Skeletal muscle tissue (tissue), 4 donors: ENCODE measurements around the gene CEP128. TPM values are rescaled to one million over a fixed set of nuclear protein-coding genes. Genes with fewer than 3 reads are reported as not detected.
A peak's percentile ranks its signal among the peaks of the same experiment; 100 is the strongest.
"Not testable (repeated sequence)": the region's sequence is repeated elsewhere in the genome, so short reads cannot be mapped to it uniquely, and the experiment has no call there.

ENCODE experiments used
- H3K27ac ChIP-seq: one replicate; pipeline ENCODE4 v1.7.0; 2013; ENCODE audit warnings: mild to moderate bottlenecking, low read depth, low read length, inconsistent platforms
- H3K27me3 ChIP-seq, 3 donors: one replicate each; pipeline ENCODE4 v1.7.0; 2013; ENCODE audit warnings: low read length in 3 of 3; ENCODE audit not compliant: control insufficient read depth in 3 of 3, insufficient read depth in 3 of 3
- H3K36me3 ChIP-seq, 3 donors: one replicate each; pipeline ENCODE4 v1.7.0; 2013; ENCODE audit warnings: low read length in 3 of 3; ENCODE audit not compliant: control insufficient read depth in 3 of 3, insufficient read depth in 3 of 3
- H3K4me1 ChIP-seq, 3 donors: one replicate each; pipeline ENCODE4 v1.7.0; 2013; ENCODE audit warnings: low read length in 3 of 3, mild to moderate bottlenecking in 3 of 3; ENCODE audit not compliant: control insufficient read depth in 3 of 3, insufficient read depth in 3 of 3
- H3K4me3 ChIP-seq, 3 donors: one replicate each; pipeline ENCODE4 v1.7.0; 2013; ENCODE audit warnings: low read length in 3 of 3
- H3K9ac ChIP-seq, 3 donors: one replicate each; pipeline ENCODE4 v1.7.0; 2013; ENCODE audit warnings: low read length in 3 of 3, mild to moderate bottlenecking in 3 of 3, moderate library complexity in 2 of 3, low read depth in 1 of 3
- H3K9me3 ChIP-seq, 3 donors: one replicate each; pipeline ENCODE4 v1.7.0; 2013; ENCODE audit warnings: low read length in 3 of 3; ENCODE audit not compliant: control insufficient read depth in 3 of 3
- total RNA-seq: library from RNA; depleted of rRNA; stranded (reverse); fragments of >200 nt; gene quantifications from one replicate; pipeline ENCODE4 v1.2.3, GENCODE V29; 2014
- donor health status: Osteomylitis.

Gene CEP128
- total RNA-seq, 1 donor from 2014 or later = 6.8 TPM

GRCh38 chr14:80912013-80912412, 29.5 kb downstream of the CEP128 start:
- H3K36me3 ChIP-seq, H3K27me3 ChIP-seq, H3K9ac ChIP-seq: not testable (repeated sequence)

GRCh38 chr14:80906946-80907345, 34.6 kb downstream of the CEP128 start:
- Histone ChIP-seq H3K4me1 (no peaks in the 10 kb centered on the region), H3K27ac (no peak overlapping the region), H3K4me3 (no peak overlapping the region), H3K9me3 (no peaks in the 10 kb centered on the region), H3K9ac (no peak overlapping the region), H3K36me3 (no peaks in the 10 kb centered on the region), H3K27me3 (no peaks in the 10 kb centered on the region)

More at GRCh38 chr14:80912013-80912412, 29.5 kb downstream of the CEP128 start:
- H3K4me1 ChIP-seq, H3K9me3 ChIP-seq, H3K4me3 ChIP-seq, H3K27ac ChIP-seq: not testable (repeated sequence)

- Histone ChIP-seq H3K27me3 (no peaks in the 10 kb centered on the region), H3K36me3 (no peaks in the 10 kb centered on the region), H3K4me3 (no peak overlapping the region), H3K9ac (no peak overlapping the region), H3K27ac (no peak overlapping the region), H3K4me1 (no peaks in the 10 kb centered on the region), H3K9me3 (no peaks in the 10 kb centered on the region)
These were observed 35.2 kb downstream of the CEP128 start for GRCh38 chr14:80906336-80906735.

- no peaks in the 10 kb centered on the region for H3K36me3 ChIP-seq
- no peak overlapping the region for H3K4me3 ChIP-seq
- no peaks in the 10 kb centered on the region for H3K27me3 ChIP-seq
- no peaks in the 10 kb centered on the region for H3K4me1 ChIP-seq
- no peak overlapping the region for H3K27ac ChIP-seq
- no peak overlapping the region for H3K9ac ChIP-seq
- H3K9me3 ChIP-seq = no peaks in the 10 kb centered on the region
These were observed 38.9 kb downstream of the CEP128 start for GRCh38 chr14:80902608-80903007.

- no peak overlapping the region for H3K27ac ChIP-seq
- no peak overlapping the region for H3K4me3 ChIP-seq
- H3K9ac ChIP-seq = no peak overlapping the region
- H3K4me1 ChIP-seq = no peaks in the 10 kb centered on the region
- H3K27me3 ChIP-seq = no peaks in the 10 kb centered on the region
- H3K36me3 ChIP-seq = no peaks in the 10 kb centered on the region
- no peaks in the 10 kb centered on the region for H3K9me3 ChIP-seq
These were observed 39.7 kb downstream of the CEP128 start for GRCh38 chr14:80901822-80902221.

GRCh38 chr14:80901260-80901659, 40.3 kb downstream of the CEP128 start:
- no peak overlapping the region for H3K4me3 ChIP-seq
- H3K9ac ChIP-seq = no peak overlapping the region
- H3K9me3 ChIP-seq = no peaks in the 10 kb centered on the region
- H3K36me3 ChIP-seq = no peaks in the 10 kb centered on the region
- no peaks in the 10 kb centered on the region for H3K27me3 ChIP-seq
- no peaks in the 10 kb centered on the region for H3K4me1 ChIP-seq
- no peak overlapping the region for H3K27ac ChIP-seq

GRCh38 chr14:80872645-80873044, 68.9 kb downstream of the CEP128 start:
- Histone ChIP-seq H3K4me1 (no peaks in the 10 kb centered on the region), H3K36me3 (no peaks in the 10 kb centered on the region), H3K4me3 (no peak overlapping the region)

GRCh38 chr14:80868260-80868659, 73.3 kb downstream of the CEP128 start:
- no peak overlapping the region for H3K27ac ChIP-seq
- no peaks in the 10 kb centered on the region for H3K4me1 ChIP-seq
- no peaks in the 10 kb centered on the region for H3K27me3 ChIP-seq
- no peak overlapping the region for H3K4me3 ChIP-seq
- H3K9ac ChIP-seq = no peak overlapping the region
- peaks cover 0 to 3% (median 0%) of the 10 kb centered on the region in 3 donors for H3K9me3 ChIP-seq
- no peaks in the 10 kb centered on the region for H3K36me3 ChIP-seq

More at GRCh38 chr14:80872645-80873044, 68.9 kb downstream of the CEP128 start:
- no peaks in the 10 kb centered on the region for H3K27me3 ChIP-seq
- H3K9ac ChIP-seq = no peak overlapping the region
- H3K27ac ChIP-seq = no peak overlapping the region
- H3K9me3 ChIP-seq = no peaks in the 10 kb centered on the region

GRCh38 chr14:80867798-80868197, 73.7 kb downstream of the CEP128 start:
- H3K27ac ChIP-seq = no peak overlapping the region
- peak overlapping the region in 1 of 3 donors; percentile 25 for H3K4me3 ChIP-seq
- no peak overlapping the region for H3K9ac ChIP-seq
- H3K9me3 ChIP-seq = peaks cover 0 to 3% (median 0%) of the 10 kb centered on the region in 3 donors
- no peaks in the 10 kb centered on the region for H3K36me3 ChIP-seq
- no peaks in the 10 kb centered on the region for H3K4me1 ChIP-seq
- H3K27me3 ChIP-seq = no peaks in the 10 kb centered on the region

- Histone ChIP-seq H3K27ac (no peak overlapping the region), H3K4me3 (no peak overlapping the region), H3K36me3 (no peaks in the 10 kb centered on the region), H3K4me1 (no peaks in the 10 kb centered on the region), H3K9me3 (peaks cover 0 to 3% (median 0%) of the 10 kb centered on the region in 3 donors), H3K9ac (no peak overlapping the region), H3K27me3 (no peaks in the 10 kb centered on the region)
These were observed 74.4 kb downstream of the CEP128 start for GRCh38 chr14:80867091-80867490.

GRCh38 chr14:80865565-80865964, 76.0 kb downstream of the CEP128 start:
- Histone ChIP-seq H3K9ac (no peak overlapping the region), H3K4me3 (no peak overlapping the region), H3K27me3 (no peaks in the 10 kb centered on the region), H3K9me3 (peaks cover 0 to 3% (median 0%) of the 10 kb centered on the region in 3 donors), H3K36me3 (no peaks in the 10 kb centered on the region), H3K27ac (no peak overlapping the region), H3K4me1 (no peaks in the 10 kb centered on the region)
